GM12873 (cell line): ENCODE measurements around the gene PEX3.

Experiments
- TF ChIP-seq, protein P1 (sequence below): IDR thresholded peaks from 2 replicates; pipeline ENCODE4 v1.5.1; 2012; ENCODE audit warnings: low read depth, mild to moderate bottlenecking, moderate library complexity, low read length, control low read depth; ENCODE audit not compliant: insufficient read depth; ENCODE audit errors: missing control alignments

Gene PEX3, protein sequence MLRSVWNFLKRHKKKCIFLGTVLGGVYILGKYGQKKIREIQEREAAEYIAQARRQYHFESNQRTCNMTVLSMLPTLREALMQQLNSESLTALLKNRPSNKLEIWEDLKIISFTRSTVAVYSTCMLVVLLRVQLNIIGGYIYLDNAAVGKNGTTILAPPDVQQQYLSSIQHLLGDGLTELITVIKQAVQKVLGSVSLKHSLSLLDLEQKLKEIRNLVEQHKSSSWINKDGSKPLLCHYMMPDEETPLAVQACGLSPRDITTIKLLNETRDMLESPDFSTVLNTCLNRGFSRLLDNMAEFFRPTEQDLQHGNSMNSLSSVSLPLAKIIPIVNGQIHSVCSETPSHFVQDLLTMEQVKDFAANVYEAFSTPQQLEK

GRCh38 chr6:143450453-143451371 lies at the start of gene PEX3, which contains the start of gene ADAT2:
Gene PEX3, plus strand, starts transcription at chr6:143450805. Its CDS starts 238 bp downstream, at chr6:143451043.
Gene ADAT2, minus strand, starts transcription at chr6:143450695. Its CDS starts 37 bp downstream, at chr6:143450658.
- TF ChIP-seq, protein P1, sequence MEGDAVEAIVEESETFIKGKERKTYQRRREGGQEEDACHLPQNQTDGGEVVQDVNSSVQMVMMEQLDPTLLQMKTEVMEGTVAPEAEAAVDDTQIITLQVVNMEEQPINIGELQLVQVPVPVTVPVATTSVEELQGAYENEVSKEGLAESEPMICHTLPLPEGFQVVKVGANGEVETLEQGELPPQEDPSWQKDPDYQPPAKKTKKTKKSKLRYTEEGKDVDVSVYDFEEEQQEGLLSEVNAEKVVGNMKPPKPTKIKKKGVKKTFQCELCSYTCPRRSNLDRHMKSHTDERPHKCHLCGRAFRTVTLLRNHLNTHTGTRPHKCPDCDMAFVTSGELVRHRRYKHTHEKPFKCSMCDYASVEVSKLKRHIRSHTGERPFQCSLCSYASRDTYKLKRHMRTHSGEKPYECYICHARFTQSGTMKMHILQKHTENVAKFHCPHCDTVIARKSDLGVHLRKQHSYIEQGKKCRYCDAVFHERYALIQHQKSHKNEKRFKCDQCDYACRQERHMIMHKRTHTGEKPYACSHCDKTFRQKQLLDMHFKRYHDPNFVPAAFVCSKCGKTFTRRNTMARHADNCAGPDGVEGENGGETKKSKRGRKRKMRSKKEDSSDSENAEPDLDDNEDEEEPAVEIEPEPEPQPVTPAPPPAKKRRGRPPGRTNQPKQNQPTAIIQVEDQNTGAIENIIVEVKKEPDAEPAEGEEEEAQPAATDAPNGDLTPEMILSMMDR: no peak

GRCh38 chr6:143401068-143401446 lies 49.5 kb upstream of the PEX3 start:
- TF ChIP-seq, protein P1: no peak

GRCh38 chr6:143401636-143402370 lies 48.8 kb upstream of the PEX3 start:
- TF ChIP-seq, protein P1: no peak

DNA sequence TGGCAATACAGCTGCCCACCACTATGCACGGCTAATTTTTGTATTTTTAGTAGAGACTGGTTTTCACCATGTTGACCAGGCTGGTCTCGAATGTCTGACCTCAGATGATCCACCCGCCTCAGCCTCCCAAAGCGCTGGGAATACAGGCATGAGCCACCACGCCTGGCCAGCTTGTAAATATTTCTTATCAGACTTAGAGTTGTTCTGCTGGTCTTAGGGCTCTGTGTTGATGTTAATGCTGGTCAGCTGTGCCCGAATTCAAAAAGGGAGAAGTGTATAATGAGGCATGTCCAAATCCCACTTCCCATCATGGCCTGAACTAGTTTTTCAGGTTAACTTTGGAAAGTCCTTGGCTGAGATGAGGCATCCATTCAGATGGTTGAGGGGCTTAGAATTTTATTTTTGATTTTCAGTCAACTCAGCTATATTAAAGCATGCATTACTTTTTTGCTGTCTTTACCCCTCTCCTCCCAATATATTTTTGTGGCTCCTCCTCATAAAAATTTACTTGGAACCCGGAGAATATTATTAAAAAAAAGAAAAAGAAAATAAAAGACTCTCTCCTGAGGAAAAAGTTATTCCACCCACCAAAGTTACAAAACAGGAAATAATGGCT lies 47.8 kb upstream of the PEX3 start:
- TF ChIP-seq, protein P1: no peak

GRCh38 chr6:143405373-143406154 lies 45.0 kb upstream of the PEX3 start:
- TF ChIP-seq, protein P1: no peak

- TF ChIP-seq, protein P1: no peak
These were observed 43.9 kb upstream of the PEX3 start for GRCh38 chr6:143406673-143407072.
